NCI-H2196 (cell line): ENCODE results near the gene FMN2.

ENCODE experiments used
- DNase-seq: peaks from one replicate; lab custom pipeline; 2025; ENCODE audit not compliant: unreplicated experiment; lab: John Stamatoyannopoulos, UW

Gene FMN2

GRCh38 chr1:240352769-240353168, 261.1 kb downstream of the FMN2 start:
- DNase-seq = no peak

- no peak for DNase-seq
These were observed 264.9 kb downstream of the FMN2 start for GRCh38 chr1:240356568-240356967.

GRCh38 chr1:240362046-240362445, 270.4 kb downstream of the FMN2 start:
- no peak for DNase-seq

- DNase-seq = no peak
These were observed 271.1 kb downstream of the FMN2 start for GRCh38 chr1:240362826-240363225.

- no peak for DNase-seq
These were observed 271.6 kb downstream of the FMN2 start for GRCh38 chr1:240363315-240363714.

- DNase-seq = no peak
These were observed 272.2 kb downstream of the FMN2 start for GRCh38 chr1:240363914-240364313.

- no peak for DNase-seq
These were observed 275.0 kb downstream of the FMN2 start for GRCh38 chr1:240366636-240367035.

- DNase-seq = no peak
These were observed 293.9 kb downstream of the FMN2 start for GRCh38 chr1:240385551-240385950.

- no peak for DNase-seq
These were observed 294.6 kb downstream of the FMN2 start for GRCh38 chr1:240385985-240386978.

- no peak for DNase-seq
These were observed 295.4 kb downstream of the FMN2 start for GRCh38 chr1:240387051-240387450.

- DNase-seq = no peak
These were observed 300.1 kb downstream of the FMN2 start for GRCh38 chr1:240391660-240392260.

- DNase-seq = no peak
These were observed 302.7 kb downstream of the FMN2 start for GRCh38 chr1:240394353-240394752.

- DNase-seq = no peak
These were observed 303.7 kb downstream of the FMN2 start for GRCh38 chr1:240395336-240395735.

- DNase-seq = no peak
These were observed 307.7 kb downstream of the FMN2 start for GRCh38 chr1:240399381-240399780.

GRCh38 chr1:240401731-240402130, 310.0 kb downstream of the FMN2 start:
- DNase-seq = no peak

- DNase-seq = no peak
These were observed 310.6 kb downstream of the FMN2 start for GRCh38 chr1:240402326-240402725.

- DNase-seq = no peak
These were observed 312.6 kb downstream of the FMN2 start for GRCh38 chr1:240404286-240404685.

- no peak for DNase-seq
These were observed 314.1 kb downstream of the FMN2 start for GRCh38 chr1:240405751-240406150.

GRCh38 chr1:240407407-240407806, 315.7 kb downstream of the FMN2 start:
- no peak for DNase-seq

GRCh38 chr1:240409615-240410014, 317.9 kb downstream of the FMN2 start:
- no peak for DNase-seq

- DNase-seq = no peak
These were observed 322.0 kb downstream of the FMN2 start for GRCh38 chr1:240413732-240414131.

GRCh38 chr1:240414237-240414636, 322.6 kb downstream of the FMN2 start:
- DNase-seq = no peak
